NCI-H748 (cell line): ENCODE results near the gene GPX6.
"Not testable (repeated sequence)": the region's sequence is repeated elsewhere in the genome, so short reads cannot be mapped to it uniquely, and the experiment has no call there.

Experiments
- DNase-seq: peaks from one replicate; lab custom pipeline; 2025; ENCODE audit not compliant: unreplicated experiment; lab: John Stamatoyannopoulos, UW

GPX6 gene, protein sequence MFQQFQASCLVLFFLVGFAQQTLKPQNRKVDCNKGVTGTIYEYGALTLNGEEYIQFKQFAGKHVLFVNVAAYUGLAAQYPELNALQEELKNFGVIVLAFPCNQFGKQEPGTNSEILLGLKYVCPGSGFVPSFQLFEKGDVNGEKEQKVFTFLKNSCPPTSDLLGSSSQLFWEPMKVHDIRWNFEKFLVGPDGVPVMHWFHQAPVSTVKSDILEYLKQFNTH

DNA sequence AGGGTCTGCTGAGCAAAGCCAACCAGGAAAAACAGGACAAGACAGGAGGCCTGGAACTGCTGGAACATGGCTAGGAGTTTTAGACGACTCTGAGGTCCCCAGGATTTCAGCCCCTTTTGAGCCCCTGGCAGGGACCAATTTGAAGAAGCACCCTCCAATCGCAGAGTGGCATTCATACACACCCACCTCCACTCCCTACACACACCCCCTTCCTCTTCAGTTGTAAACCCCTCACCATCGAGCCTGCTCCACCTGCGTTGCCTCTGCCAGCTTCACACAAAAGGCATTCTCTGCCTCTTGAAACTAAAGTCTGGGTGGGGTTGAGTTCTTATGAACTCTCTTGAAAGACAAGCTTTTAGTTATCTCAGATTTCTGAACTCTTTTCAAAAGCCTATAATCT is at the start of gene GPX6:
Gene GPX6, minus strand, starts transcription at position 118 of the 400 bp plus-strand sequence. Its CDS starts 50 bp downstream, at position 68.
- DNase-seq = no peak

DNA sequence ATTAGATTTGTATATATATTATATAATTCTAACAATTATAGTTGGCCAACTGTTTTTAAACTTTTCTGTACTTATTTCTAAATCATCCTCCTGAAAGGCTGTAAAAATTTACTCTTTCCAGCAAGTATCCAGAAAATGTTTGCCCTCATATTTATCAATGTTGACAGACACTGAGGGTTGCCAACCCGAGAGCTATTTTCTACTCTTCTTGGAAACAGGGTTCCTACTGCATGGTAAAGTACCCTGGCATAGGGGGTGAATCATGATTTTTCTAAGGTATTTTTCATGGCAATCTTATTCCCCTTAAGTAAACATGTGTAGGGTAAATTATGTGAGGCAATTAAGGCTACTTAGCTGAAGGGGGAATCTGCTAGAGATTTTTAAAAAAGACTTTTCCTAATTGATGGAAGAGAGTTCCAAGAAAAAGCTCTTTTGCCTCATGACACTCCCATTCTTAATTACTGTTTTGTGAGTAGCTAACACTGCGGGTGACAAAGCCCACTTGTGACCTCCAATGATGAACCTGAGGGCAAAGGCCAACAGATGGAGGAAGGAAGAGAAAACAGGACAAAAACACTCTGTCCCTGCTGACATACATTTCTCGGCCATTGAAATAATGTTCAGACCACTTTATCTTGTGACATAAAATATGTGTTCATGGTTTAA is 48.0 kb upstream of the GPX6 start:
- peak; percentile 35 for DNase-seq

DNA sequence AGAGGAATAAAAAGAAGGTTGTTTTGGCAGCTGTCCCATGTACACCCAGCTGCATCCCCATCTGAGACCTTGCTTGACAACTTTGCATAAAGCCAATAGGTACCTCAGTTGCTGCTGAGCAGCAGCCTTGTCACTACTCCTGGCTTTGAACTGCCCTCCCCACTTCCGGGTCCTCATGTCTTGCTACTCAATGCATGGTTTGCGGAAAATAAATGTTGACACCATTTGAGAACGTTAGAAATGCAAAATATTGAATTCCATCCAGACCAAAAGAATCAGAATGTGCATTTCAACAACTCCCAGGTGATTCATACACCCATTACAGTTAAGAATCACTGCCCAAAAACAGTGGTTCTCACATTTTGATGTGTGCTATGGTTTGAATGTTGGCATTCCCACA is 43.0 kb upstream of the GPX6 start:
- peak; percentile 75 for DNase-seq

DNA sequence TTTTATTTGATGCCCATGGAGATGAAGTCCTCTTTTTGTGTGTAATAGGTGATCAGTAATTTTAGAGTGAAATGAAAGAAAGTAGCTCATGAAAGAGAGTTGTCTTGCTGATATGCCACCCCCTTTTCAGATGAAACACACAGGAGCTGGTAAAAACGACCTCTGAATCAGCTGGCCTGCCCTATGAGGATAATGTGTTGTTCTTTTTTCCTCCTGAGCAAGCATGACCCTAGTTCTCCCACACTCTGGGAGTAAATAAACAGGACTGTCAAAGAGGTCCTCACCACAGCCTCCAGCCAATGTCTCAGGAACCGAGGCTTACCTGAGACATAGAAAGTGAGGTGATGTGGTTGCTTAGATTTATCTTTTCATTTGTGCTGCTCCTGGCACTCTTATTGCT is 39.5 kb upstream of the GPX6 start:
- DNase-seq = no peak

DNA sequence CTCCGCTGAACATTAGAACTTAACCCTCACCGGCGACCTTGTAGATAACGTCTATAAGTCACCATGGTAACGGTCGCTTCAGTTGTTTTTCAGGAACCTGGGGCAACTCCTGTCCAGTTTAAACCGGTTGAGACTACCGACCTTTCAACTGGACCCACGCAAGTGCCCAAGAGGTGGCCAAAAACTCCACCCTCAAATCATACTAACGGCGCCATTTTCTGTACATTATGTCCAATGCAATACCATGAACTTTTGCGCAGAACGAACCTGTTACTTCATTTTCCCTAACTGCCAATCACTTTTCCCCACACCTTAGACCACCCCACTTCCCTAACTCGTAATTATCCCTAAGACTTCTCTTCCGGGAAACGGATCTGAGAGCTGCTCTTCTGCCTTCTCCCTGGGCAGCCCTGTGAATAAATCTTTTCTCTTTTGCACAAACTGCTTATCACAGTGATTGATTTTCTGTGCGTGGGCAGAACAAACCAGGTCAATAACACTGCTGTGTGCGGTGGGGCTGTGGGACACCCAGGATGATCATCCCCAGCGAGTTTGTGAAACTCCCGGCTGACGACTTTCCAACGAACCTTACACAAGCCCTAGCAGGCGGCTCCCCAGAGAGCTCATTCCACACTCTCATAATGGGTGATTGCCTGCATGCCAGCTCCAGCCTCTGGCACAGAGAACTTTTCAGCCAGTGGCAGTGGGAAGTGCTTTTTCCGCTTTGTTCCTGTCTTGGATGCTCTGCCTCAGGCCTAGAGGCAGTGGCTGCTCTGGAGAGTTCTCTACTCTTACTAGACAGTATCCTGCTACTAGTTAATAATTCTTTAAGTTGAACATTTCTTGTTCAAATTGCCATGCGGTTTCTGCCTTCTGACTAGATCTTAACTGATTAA is 38.6 kb upstream of the GPX6 start:
- DNase-seq = peak; percentile 15

DNA sequence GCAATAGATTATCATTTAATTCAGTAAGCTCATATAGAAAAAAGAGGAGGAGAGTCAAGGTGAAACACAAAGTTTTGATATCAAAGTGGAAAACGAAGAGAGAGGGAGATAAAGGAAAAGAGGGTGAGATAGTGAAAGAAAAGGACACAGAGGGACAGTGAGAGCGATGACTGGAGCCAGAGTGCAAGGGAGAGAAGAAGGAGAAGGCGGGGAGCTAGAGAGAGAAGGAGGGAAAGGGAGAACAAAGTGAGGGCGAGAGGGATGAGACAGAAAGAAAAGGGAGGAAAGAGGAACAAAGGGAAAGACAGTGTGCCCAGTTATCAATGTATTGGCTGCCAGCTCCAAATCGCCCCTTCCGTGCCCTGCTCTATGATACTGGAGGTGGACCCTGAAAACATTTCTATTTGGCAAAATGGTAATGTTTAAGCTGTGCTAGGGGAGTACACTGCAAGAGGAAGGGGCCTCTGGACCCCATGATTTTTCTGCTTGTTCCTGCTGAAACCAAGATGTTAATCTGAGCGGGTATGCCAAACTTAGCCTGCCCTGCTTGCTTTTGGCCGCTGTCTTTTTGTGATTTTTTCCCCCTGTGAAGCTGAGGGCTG is 37.9 kb upstream of the GPX6 start:
- DNase-seq = no peak

DNA sequence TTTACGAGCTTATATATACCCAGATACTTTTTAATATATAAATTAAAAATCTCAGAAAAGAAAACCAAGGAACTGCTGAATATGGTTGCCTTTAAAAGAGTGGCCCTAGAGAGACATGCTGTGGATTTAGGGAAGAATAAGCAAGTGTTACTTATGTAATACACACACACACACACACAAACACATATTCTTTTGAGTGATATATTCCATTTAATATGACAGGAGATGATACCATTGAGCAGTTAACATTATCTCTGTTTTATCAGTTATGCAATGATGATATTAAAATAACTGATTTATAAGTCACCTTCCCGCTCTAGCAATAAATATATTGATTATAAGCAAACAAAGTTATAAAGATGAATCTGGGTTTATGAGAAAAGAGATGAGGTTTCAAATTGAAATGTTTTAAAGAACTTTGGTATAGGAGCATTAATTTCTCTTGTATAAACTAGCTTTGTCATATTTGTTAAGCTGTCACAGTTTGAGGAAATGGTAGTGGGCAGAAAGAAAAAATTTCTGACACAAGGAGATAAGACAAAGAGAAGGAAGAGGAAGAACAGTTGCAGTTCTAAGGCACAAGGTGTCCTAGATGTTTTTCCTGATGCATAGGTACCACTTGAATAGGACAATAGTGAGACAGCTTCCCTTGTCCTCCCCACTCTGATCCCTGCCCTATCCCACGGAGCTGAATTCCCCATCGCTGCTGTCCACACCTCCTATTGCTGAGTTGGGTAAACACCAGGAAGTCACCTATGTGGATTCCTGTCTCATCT is 36.5 kb upstream of the GPX6 start:
- no peak for DNase-seq

DNA sequence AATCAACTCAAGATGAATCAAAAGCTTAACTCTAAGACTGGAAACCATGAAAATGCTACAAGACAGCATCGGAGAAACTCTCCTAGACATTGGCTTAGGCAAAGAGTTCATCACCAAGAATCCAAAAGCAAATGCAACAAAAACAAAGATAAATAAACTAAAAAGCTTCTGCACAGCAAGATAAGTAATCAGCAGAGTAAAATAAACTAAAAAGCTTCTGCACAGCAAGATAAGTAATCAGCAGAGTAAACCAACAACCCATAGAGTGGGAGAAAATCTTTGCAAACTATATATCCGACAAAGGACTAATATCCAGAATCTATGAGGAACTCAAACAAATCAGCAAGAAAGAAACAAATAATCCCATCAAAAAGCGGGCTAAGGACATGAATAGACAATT is 31.4 kb upstream of the GPX6 start:
- DNase-seq = not testable (repeated sequence)

DNA sequence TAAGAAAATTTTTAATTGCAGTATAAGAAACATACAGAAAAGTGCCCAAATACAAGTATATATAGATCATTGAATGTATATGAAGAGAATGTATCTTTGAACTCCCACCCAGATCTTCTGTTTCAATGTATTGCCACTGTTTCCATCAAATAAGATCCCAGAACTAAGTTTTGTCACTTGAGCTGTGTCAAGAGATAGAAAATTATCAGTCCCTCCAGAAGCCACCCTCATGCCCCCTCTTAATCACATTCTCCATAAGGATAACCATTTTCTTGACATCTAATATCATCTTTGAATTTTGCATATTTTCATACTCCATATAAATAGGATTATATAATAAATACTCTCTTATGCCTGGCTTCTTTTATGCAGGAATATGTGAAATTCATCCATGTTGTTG is 30.4 kb upstream of the GPX6 start:
- DNase-seq = no peak

DNA sequence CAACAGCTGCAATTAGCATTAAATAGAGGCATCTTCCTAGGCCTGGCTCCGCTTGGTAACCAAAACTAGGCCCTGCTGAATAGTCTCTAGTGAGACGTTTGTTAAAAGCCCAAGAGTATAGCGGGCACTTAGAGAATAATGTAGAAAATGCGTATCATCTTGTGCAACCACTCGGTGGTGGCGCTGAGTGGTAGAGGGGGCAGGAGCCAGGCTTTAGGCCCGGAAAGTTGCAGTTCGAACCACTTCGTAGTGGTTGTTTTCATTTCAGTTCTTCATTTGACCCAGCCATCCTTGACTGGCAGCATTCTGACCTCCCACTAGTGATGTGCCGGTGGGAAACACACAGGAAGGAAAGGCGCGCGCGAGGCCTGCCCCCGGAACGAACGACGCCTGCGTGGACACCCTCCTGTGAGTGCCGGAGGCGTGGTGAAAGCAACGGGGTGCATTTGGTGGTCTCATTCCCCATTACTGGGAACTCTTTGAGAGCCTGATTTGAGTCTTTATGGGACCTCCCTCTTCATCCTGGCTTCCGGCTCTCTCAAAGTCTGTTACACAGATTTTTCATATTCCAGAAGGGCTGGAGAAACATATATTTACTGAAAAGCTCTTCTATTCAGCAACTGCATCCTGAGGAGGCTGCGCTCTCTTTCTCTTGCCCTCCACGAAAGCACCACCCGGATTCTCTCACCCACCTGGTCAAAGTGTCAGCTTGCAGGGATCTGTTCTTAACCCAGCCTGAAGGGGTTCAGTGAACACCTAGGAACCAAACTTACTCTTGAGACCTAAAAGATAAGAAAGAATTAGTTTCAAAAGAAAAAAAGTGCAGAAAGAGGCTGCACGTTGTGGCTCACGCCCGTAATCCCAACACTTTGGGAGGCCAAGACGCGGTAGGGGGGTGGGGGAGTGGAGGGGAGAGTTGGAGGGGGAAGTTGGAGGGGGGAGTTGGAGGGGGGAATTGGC is 28.3 kb upstream of the GPX6 start:
- DNase-seq = peak; percentile 35

DNA sequence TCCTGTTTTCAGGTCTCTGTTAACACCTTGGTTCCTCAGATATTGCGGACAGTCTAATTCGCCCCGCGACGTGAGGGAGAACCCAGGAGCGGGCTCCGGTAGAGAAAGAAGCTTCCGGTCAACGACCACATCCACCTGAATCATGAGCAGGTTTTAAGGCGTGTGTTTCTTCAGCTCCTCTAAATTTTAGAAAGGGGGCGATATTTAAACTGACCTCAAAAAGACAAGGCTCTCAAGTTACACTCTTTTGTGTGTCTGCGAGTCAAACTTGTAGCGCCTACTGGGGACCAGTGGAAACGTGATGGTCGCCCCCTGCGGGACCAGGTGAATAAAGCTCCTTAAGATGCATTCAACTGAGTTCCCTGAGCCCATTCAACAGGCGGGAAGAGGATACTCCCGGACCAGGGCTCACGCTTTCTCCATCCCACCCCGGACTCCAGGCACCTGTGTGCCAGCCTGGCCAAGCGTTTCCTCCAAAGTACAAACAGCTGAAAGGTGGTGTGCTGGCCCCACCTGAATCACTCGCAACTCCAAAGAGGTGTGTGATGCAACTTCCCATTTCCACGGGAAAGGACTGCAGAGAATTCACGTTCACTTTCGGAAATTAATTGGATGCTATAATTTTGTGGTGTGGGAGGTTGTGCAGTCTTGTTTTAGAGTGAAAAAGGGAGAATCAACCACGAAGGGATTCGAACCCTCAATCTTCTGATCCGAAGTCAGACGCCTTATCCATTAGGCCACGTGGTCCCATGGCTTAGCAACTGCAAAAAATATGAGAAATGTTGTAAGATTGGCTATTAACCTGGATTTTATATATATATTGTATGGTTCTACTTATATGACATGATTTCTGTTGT is 27.1 kb upstream of the GPX6 start:
- peak; percentile 97 for DNase-seq

DNA sequence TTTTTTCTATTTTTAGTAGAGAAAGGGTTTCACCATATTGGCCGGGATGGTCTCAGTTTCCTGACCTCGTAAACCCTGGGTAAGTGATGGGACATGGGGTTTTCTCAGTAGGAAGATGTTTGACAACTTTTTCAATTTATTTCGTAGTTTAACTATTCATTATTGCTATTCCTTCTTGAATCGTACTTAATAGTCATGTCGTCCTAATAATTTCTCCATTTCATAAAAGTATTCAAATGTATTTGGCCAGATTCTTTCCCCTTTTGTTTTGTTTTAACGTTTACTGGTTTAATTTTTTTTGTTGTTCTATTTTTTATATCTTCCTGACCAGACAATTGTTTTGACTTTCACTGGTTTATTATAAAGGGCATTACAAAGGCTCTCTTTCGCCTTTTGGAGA is 26.4 kb upstream of the GPX6 start:
- no peak for DNase-seq

DNA sequence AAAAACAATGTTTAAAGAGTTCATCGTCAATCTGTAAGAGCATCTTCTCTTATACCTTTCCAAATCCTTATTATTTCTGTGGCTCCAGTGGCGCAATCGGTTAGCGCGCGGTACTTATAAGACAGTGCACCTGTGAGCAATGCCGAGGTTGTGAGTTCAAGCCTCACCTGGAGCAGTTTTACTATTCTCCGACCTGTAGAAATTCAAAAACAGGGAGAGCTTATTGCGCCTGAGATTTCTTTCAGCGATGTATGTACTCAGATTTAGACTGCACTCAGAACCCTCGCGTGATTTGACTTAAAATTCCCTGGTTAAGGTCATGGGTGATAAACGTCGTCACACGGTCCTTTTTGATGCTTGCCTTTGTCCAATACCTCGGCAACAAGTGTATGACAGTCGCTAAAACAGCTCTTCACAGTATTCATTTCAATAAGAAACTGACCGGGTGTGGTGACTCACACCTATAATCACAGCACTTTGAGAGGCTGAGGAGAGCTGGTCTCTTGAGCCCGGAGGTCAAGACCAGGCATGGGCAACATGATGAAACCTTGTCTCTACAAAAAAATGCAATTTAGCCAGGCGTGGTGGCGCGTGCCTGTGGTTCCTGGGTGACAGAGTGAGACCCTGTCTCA is 22.0 kb upstream of the GPX6 start:
- peak; percentile 40 for DNase-seq

DNA sequence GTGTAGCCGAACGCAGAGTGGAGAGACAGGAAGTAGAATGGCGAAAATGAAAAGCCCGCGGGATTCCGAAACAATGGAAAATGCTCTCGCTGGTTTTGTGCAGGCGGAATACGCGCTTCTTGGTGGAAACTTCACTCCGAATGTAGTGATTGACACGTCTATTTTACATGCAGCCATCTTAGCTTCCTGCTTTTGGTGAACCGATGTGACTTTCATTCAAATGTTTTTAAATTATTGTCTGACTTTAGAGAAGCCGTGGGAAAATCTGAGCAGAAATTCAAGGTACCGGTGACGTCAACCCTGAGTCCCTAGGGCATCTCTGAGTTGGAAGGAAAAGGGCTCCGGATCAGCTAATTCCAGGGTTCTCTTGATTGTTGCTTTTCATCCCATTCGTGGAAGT is 21.5 kb upstream of the GPX6 start:
- no peak for DNase-seq

DNA sequence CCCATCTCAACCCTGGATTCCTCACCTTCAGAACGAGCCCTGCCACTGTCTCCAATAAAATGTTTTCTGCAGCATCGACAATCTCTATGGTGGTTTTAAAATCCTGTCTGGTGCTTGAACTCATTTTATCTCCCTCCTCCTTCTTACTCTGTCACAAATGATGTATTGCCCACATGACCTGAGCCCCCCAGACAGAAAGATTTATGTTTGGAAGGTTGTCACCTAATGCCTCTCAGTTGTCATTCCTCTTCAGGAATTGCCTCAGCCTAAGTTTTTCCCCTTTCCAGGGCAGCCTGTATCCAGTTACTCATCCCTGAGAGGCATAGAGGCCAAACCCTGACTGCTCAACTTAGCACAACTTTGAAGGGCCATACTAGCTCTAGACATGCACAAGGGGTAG is 19.3 kb upstream of the GPX6 start:
- DNase-seq = no peak

DNA sequence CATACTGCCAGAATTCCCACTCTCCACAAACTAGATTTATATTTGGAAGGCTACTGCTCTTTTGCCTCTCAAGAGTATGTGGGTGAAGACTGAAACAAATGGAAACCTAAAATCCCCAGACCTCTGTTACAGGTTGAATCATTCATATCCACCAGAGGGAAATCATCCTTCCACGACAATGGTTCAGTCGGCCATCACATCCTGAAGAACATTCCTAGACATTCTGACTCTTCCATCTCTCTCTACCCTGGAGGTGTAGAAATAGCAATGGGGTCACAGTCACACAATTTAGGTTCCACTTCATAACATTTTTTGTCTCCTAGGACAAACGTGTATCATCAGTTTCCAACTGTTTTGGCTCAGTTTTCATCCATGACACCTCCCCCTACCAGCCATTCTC is 18.7 kb upstream of the GPX6 start:
- no peak for DNase-seq

DNA sequence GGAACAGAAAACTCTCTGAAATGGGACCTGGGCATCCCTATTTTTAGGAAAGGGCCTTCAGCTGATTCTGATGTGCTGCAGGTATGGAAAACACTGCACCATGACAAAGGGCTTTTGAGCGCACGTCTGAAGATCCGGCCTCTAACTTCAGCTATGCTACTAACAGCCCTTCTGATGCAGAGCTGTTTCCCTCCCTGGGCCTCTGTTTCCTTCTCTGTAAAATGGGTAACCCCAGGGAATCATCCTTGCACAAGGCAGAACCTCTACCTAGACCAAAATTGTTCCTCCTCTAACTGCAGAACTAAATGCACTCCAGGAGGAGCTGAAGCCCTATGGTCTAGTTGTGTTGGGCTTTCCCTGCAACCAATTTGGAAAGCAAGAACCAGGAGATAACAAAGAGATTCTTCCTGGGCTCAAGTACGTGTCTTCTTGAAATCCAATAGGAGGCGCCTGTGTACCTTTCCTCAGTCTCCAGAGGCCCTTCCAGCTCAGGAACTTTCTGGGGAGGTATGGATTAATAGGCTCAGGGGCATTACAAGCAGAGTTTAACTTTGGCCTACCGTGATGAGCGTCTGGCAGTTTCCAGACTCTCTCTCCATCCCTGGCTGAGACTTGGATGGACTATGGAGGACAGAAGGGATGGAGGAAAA is 16.0 kb upstream of the GPX6 start:
- peak; percentile 50 for DNase-seq

DNA sequence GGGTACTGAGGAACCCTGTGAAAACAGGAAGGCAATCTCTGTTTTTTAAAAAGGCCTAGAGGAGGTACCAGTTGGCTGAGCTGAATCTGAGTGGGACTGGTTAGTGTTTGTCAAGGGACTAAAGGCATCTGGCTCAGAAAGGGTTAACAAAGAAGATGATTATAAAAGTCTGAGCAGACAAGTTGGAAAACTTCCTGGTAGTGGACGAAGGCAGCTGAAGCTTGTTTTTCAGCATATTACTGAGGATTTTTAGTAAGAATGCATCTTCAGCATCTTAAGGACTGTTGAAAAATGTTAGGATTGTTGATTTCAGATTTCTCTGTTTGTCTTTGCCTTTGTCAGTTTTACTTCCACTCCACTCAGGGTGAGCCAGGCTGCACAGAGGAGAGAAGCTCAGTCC is 15.2 kb upstream of the GPX6 start:
- no peak for DNase-seq
